Middle frontal gyrus (tissue), 1 donor: ENCODE results near the gene MBNL2.

ENCODE experiments used
- DNase-seq: peaks from one replicate; pipeline ENCODE4 v3.0.0-alpha.2; 2015; ENCODE audit warnings: low spot score; ENCODE audit errors: extremely low spot score

Gene MBNL2

GRCh38 chr13:97298816-97299215, 76.7 kb downstream of the MBNL2 start:
- DNase-seq: no peak

- no peak for DNase-seq
Observed at GRCh38 chr13:97300871-97301270, 78.7 kb downstream of the MBNL2 start.

- DNase-seq: no peak
Observed at GRCh38 chr13:97301382-97302095, 79.4 kb downstream of the MBNL2 start.

- no peak for DNase-seq
Observed at GRCh38 chr13:97302611-97303010, 80.5 kb downstream of the MBNL2 start.

GRCh38 chr13:97306106-97306505, 84.0 kb downstream of the MBNL2 start:
- DNase-seq: no peak

GRCh38 chr13:97306645-97307044, 84.5 kb downstream of the MBNL2 start:
- DNase-seq: no peak

GRCh38 chr13:97307118-97307881, 85.2 kb downstream of the MBNL2 start:
- DNase-seq: no peak

GRCh38 chr13:97307882-97308624, 85.9 kb downstream of the MBNL2 start:
- DNase-seq: peak; percentile 27

- no peak for DNase-seq
Observed at GRCh38 chr13:97308735-97309429, 86.7 kb downstream of the MBNL2 start.

- DNase-seq: no peak
Observed at GRCh38 chr13:97310809-97311436, 88.8 kb downstream of the MBNL2 start.

- no peak for DNase-seq
Observed at GRCh38 chr13:97311956-97312355, 89.8 kb downstream of the MBNL2 start.

GRCh38 chr13:97313551-97314260, 91.6 kb downstream of the MBNL2 start:
- DNase-seq: no peak

- no peak for DNase-seq
Observed at GRCh38 chr13:97316390-97316789, 94.3 kb downstream of the MBNL2 start.

- DNase-seq: no peak
Observed at GRCh38 chr13:97317933-97318332, 95.8 kb downstream of the MBNL2 start.

GRCh38 chr13:97318532-97318931, 96.4 kb downstream of the MBNL2 start:
- no peak for DNase-seq

GRCh38 chr13:97319113-97319720, 97.1 kb downstream of the MBNL2 start:
- no peak for DNase-seq

- no peak for DNase-seq
Observed at GRCh38 chr13:97321101-97321500, 99.0 kb downstream of the MBNL2 start.

- DNase-seq: no peak
Observed at GRCh38 chr13:97321616-97322321, 99.6 kb downstream of the MBNL2 start.

GRCh38 chr13:97322740-97323342, 100.7 kb downstream of the MBNL2 start:
- DNase-seq: no peak
